ENCODE data around the gene USP12.

DNA sequence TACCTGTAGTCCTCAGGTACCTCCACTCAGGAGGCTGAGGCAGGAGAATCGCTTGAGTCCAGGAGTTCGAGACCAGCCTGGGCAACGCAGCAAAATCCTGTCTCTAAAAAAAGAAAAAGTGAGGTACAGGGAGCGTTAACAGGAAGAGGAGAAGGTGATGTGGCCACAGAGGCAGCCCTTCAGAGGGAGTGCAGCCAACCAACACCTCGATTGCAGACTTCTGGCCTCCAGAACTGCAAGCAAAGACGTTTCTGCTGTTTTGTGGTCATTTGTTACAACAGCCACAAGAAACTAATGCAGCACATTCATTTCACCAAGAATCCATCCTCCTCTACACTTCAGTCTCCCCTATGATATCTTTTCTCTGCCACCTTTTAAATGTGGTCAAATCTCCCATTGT lies 145.2 kb downstream of the USP12 start:
- TF ChIP-seq, protein P1, sequence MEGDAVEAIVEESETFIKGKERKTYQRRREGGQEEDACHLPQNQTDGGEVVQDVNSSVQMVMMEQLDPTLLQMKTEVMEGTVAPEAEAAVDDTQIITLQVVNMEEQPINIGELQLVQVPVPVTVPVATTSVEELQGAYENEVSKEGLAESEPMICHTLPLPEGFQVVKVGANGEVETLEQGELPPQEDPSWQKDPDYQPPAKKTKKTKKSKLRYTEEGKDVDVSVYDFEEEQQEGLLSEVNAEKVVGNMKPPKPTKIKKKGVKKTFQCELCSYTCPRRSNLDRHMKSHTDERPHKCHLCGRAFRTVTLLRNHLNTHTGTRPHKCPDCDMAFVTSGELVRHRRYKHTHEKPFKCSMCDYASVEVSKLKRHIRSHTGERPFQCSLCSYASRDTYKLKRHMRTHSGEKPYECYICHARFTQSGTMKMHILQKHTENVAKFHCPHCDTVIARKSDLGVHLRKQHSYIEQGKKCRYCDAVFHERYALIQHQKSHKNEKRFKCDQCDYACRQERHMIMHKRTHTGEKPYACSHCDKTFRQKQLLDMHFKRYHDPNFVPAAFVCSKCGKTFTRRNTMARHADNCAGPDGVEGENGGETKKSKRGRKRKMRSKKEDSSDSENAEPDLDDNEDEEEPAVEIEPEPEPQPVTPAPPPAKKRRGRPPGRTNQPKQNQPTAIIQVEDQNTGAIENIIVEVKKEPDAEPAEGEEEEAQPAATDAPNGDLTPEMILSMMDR (IDR thresholded peaks at IDR 0.05): no peak
- no peak for TF ChIP-seq POLR2A (IDR thresholded peaks at IDR 0.05)
